Measurements from ENCODE around the gene EGFR. TPM values are rescaled to one million over a fixed set of nuclear protein-coding genes. Genes with fewer than 3 reads are reported as not detected.

The EGFR gene
- polyA plus RNA-seq, 1 donor from 2014 or later, result 0.22 TPM

- TF ChIP-seq TAF1 (IDR thresholded peaks at IDR 0.05; ENCODE audit: low read depth) (no peak), EP300 (conservative IDR thresholded peaks at IDR 0.05; ENCODE audit: poor library complexity, severe bottlenecking) (no peak), EZH2 (IDR thresholded peaks at IDR 0.05; ENCODE audit: borderline replicate concordance, insufficient read depth, low read length, poor library complexity, severe bottlenecking) (no peak), POLR2AphosphoS5 (IDR thresholded peaks at IDR 0.05) (no peak), RAD21 (conservative IDR thresholded peaks at IDR 0.05) (no peak), CTCF (IDR thresholded peaks at IDR 0.05; ENCODE audit: poor library complexity, severe bottlenecking) (no peak), REST (IDR thresholded peaks at IDR 0.05; ENCODE audit: borderline replicate concordance) (no peak), SMC3 (conservative IDR thresholded peaks at IDR 0.05; ENCODE audit: poor library complexity) (no peak), MXI1 (conservative IDR thresholded peaks at IDR 0.05; ENCODE audit: poor library complexity, severe bottlenecking) (no peak)
- H3K4me2 ChIP-seq (ENCODE audit: low read length), result no peak overlapping the region
- H3K9me3 ChIP-seq (ENCODE audit: low read length), result no peaks in the 10 kb centered on the region
- H3K36me3 ChIP-seq (ENCODE audit: insufficient read depth, low read length), result no peaks in the 10 kb centered on the region
- H3K27ac ChIP-seq (ENCODE audit: low read length), result no peak overlapping the region
- no peaks in the 10 kb centered on the region for H4K20me1 ChIP-seq (ENCODE audit: insufficient read depth)
- H3K4me3 ChIP-seq (ENCODE audit: low read length), result no peak overlapping the region
- H3K9ac ChIP-seq (ENCODE audit: low read length), result no peak overlapping the region
- H3K27me3 ChIP-seq (ENCODE audit: insufficient read depth, low read depth, low read length), result no peaks in the 10 kb centered on the region
- H3F3A ChIP-seq (ENCODE audit: insufficient read depth, low read length, poor library complexity, severe bottlenecking), result no peaks in the 10 kb centered on the region
- no peak overlapping the region for H2AFZ ChIP-seq (ENCODE audit: low read depth, low read length)
- no peaks in the 10 kb centered on the region for H3K79me2 ChIP-seq (replicated peaks; ENCODE audit: insufficient read depth, low read length)
- no peaks in the 10 kb centered on the region for H3K9me2 ChIP-seq (ENCODE audit: insufficient read depth, low read length)
These were observed 92.2 kb downstream of the EGFR start for GRCh38 chr7:55110993-55111361.

GRCh38 chr7:55112056-55112455 lies 93.2 kb downstream of the EGFR start:
- TF ChIP-seq SMC3 (conservative IDR thresholded peaks at IDR 0.05; ENCODE audit: poor library complexity), result no peak
- Histone ChIP-seq H3K36me3 (ENCODE audit: insufficient read depth, low read length) (no peaks in the 10 kb centered on the region), H3F3A (ENCODE audit: insufficient read depth, low read length, poor library complexity, severe bottlenecking) (no peaks in the 10 kb centered on the region), H3K27me3 (ENCODE audit: insufficient read depth, low read depth, low read length) (no peaks in the 10 kb centered on the region), H3K9ac (ENCODE audit: low read length) (no peak overlapping the region), H3K79me2 (replicated peaks; ENCODE audit: insufficient read depth, low read length) (no peaks in the 10 kb centered on the region), H2AFZ (ENCODE audit: low read depth, low read length) (no peak overlapping the region), H3K4me3 (ENCODE audit: low read length) (no peak overlapping the region), H3K4me2 (ENCODE audit: low read length) (no peak overlapping the region), H3K9me2 (ENCODE audit: insufficient read depth, low read length) (no peaks in the 10 kb centered on the region), H4K20me1 (ENCODE audit: insufficient read depth) (no peaks in the 10 kb centered on the region), H3K27ac (ENCODE audit: low read length) (no peak overlapping the region), H3K9me3 (ENCODE audit: low read length) (no peaks in the 10 kb centered on the region)

All from neural cell (in vitro differentiated cells).